Measurements from ENCODE around the gene L3MBTL1. TPM values are rescaled to one million over a fixed set of nuclear protein-coding genes. Genes with fewer than 3 reads are reported as not detected.

Gene L3MBTL1
- total RNA-seq, 1 experiment from 2014 or later = 24.9 TPM

DNA sequence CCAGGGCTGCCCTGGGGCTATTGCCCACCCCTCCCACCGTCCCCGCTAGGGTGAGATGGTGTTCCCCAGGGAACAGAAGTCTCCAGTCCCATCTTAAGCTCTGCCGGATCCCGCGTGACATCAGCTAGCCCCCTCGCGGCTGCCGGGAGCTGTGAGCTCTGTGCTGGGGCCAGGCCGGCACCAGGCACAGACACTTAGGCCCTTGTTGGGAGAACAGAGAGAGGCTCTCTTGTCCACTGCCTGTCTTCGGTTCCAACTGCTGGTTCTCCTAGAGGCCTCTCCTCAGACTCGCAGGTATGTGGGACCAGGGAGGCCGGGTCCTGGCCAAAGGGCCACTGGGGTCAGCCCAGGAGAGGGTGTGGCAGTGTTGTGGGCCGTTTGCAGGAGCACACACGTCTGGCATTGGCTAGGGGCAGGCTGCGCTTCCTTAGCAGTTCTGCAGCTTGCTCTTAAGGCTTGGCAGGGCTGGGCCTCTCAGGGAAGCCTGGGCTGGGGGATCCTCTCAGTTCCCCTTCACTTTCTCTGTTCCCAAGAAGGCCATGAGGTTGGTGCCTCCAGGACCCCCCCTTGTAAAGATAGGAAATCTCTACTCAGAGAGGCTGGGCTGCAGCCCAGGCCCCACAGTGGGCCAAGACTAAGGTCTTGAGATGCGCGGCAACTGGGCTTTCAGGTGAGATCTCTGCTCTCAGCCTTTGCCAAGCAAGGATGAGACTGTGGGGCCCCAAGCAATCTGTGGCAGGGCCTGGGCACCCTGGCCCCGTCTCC, 57.7 kb downstream of the L3MBTL1 start:
- TF ChIP-seq, protein P1, sequence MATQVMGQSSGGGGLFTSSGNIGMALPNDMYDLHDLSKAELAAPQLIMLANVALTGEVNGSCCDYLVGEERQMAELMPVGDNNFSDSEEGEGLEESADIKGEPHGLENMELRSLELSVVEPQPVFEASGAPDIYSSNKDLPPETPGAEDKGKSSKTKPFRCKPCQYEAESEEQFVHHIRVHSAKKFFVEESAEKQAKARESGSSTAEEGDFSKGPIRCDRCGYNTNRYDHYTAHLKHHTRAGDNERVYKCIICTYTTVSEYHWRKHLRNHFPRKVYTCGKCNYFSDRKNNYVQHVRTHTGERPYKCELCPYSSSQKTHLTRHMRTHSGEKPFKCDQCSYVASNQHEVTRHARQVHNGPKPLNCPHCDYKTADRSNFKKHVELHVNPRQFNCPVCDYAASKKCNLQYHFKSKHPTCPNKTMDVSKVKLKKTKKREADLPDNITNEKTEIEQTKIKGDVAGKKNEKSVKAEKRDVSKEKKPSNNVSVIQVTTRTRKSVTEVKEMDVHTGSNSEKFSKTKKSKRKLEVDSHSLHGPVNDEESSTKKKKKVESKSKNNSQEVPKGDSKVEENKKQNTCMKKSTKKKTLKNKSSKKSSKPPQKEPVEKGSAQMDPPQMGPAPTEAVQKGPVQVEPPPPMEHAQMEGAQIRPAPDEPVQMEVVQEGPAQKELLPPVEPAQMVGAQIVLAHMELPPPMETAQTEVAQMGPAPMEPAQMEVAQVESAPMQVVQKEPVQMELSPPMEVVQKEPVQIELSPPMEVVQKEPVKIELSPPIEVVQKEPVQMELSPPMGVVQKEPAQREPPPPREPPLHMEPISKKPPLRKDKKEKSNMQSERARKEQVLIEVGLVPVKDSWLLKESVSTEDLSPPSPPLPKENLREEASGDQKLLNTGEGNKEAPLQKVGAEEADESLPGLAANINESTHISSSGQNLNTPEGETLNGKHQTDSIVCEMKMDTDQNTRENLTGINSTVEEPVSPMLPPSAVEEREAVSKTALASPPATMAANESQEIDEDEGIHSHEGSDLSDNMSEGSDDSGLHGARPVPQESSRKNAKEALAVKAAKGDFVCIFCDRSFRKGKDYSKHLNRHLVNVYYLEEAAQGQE (IDR thresholded peaks at IDR 0.05; ENCODE audit: insufficient read depth in 1 of 2, low read depth in 2 of 2, low read length in 1 of 2) = no peak
- TF ChIP-seq TCF7L2 (IDR thresholded peaks at IDR 0.05; ENCODE audit: low read depth, low read length) (no peak), POLR2AphosphoS5 (IDR thresholded peaks at IDR 0.05; ENCODE audit: low read depth, low read length) (no peak), SIN3A (IDR thresholded peaks at IDR 0.05; ENCODE audit: borderline replicate concordance, insufficient read depth, low read depth, low read length) (no peak)
- TF ChIP-seq, protein P2, sequence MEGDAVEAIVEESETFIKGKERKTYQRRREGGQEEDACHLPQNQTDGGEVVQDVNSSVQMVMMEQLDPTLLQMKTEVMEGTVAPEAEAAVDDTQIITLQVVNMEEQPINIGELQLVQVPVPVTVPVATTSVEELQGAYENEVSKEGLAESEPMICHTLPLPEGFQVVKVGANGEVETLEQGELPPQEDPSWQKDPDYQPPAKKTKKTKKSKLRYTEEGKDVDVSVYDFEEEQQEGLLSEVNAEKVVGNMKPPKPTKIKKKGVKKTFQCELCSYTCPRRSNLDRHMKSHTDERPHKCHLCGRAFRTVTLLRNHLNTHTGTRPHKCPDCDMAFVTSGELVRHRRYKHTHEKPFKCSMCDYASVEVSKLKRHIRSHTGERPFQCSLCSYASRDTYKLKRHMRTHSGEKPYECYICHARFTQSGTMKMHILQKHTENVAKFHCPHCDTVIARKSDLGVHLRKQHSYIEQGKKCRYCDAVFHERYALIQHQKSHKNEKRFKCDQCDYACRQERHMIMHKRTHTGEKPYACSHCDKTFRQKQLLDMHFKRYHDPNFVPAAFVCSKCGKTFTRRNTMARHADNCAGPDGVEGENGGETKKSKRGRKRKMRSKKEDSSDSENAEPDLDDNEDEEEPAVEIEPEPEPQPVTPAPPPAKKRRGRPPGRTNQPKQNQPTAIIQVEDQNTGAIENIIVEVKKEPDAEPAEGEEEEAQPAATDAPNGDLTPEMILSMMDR (IDR thresholded peaks at IDR 0.05) = no peak
- H3K4me1 ChIP-seq (ENCODE audit: control insufficient read depth, insufficient read depth, low read length) = no peaks in the 10 kb centered on the region
- no peak overlapping the region for H3K4me3 ChIP-seq (ENCODE audit: low read depth in 2 of 2, low read length in 2 of 2)
- DNase-seq (ENCODE audit: low read depth, low spot score) (no peak), ATAC-seq (no peak)
- H3K36me3 ChIP-seq (ENCODE audit: control insufficient read depth, insufficient read depth, low read length) = no peaks in the 10 kb centered on the region
- no TSS peak for BruUV-seq (replicated peaks)
- CTCF ChIA-PET = no interaction called here
- in situ Hi-C loops (cut with HindIII; ENCODE audit: low pct_unique_long_range_greater_than_20kb, low sequenced_read_pairs) (no loop called here), intact Hi-C loops (cut with micrococcal nuclease; ENCODE audit: unreplicated experiment) (no loop called here)
- no peaks in the 10 kb centered on the region for H3K27me3 ChIP-seq (ENCODE audit: control insufficient read depth, insufficient read depth, low read length)
- POLR2A ChIA-PET = no interaction called here
- no peaks in the 10 kb centered on the region for H3K9me3 ChIP-seq (ENCODE audit: control insufficient read depth, insufficient read depth, low read depth, low read length)
- H3K27ac ChIP-seq (ENCODE audit: low read length) = no peak overlapping the region

DNA sequence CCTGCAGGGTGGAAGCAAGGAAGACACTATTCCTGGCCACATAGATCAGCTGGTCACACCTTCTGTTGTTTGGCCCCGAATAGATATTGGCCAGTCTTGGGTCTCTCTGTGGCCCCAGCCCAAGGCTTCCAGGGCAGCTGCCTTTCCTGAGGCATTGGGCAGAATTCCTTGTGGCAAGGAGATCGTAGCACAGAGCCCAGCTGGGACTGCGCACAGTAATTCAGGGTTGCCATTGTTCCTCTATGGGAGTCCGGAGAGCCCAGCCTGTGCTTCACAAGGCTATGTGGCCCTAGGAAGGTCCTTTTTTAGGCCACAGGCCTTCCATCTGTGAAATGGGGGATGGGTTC, 58.2 kb downstream of the L3MBTL1 start:
- ChIA-PET POLR2A (no interaction called here), CTCF (no interaction called here)
- TF ChIP-seq TCF7L2 (IDR thresholded peaks at IDR 0.05; ENCODE audit: low read depth, low read length) = no peak
- TF ChIP-seq, protein P2 (IDR thresholded peaks at IDR 0.05) = no peak
- TF ChIP-seq, protein P1 (IDR thresholded peaks at IDR 0.05; ENCODE audit: insufficient read depth in 1 of 2, low read depth in 2 of 2, low read length in 1 of 2) = no peak
- DNase-seq (ENCODE audit: low read depth, low spot score) (no peak), ATAC-seq (no peak; the same call in 1 of the 2 replicates)
- Histone ChIP-seq H3K27me3 (ENCODE audit: control insufficient read depth, insufficient read depth, low read length) (no peaks in the 10 kb centered on the region), H3K9me3 (ENCODE audit: control insufficient read depth, insufficient read depth, low read depth, low read length) (no peaks in the 10 kb centered on the region), H3K4me3 (ENCODE audit: low read depth in 2 of 2, low read length in 2 of 2) (no peak overlapping the region), H3K4me1 (ENCODE audit: control insufficient read depth, insufficient read depth, low read length) (no peaks in the 10 kb centered on the region), H3K27ac (ENCODE audit: low read length) (no peak overlapping the region), H3K36me3 (ENCODE audit: control insufficient read depth, insufficient read depth, low read length) (no peaks in the 10 kb centered on the region)
- in situ Hi-C loops (cut with HindIII; ENCODE audit: low pct_unique_long_range_greater_than_20kb, low sequenced_read_pairs) = no loop called here
- no TSS peak for BruUV-seq (replicated peaks)
- intact Hi-C loops (cut with micrococcal nuclease; ENCODE audit: unreplicated experiment) = no loop called here

All from Panc1 (cell line).